GM12865 (cell line): Measurements from ENCODE around the gene AGXT.

Experiments
- DNase-seq: peaks from one replicate; pipeline ENCODE4 v3.0.0; 2010; ENCODE audit warnings: low read depth
- H3K4me3 ChIP-seq: 2 replicates; pipeline ENCODE4 v1.5.1; 2011; ENCODE audit warnings: mild to moderate bottlenecking, low read depth, low read length, control low read depth
- TF ChIP-seq, protein P1 (sequence below): IDR thresholded peaks from 2 replicates; pipeline ENCODE4 v1.5.1; 2011; ENCODE audit warnings: low read length, control low read depth, low read depth, inconsistent platforms; ENCODE audit not compliant: insufficient read depth; ENCODE audit errors: missing control alignments

The AGXT gene

DNA sequence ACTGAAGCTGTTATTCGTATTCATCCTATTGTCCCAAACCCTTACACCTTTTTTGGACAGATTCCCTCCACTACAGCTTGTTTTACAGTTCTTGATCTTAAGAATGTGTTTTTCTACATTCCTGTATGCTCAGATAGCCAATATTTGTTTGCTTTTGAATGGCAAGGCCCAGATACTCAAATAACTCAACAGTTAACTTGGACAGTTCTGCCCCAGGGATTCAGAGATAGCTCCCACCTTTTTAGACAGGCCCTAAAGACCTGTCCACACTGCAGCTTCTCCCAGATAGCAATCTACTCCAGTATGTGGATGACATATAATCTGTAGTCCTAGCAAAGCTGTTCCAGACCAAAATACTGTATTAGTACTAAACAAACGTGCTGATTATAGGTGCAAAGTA lies 7.1 kb upstream of the AGXT start:
- TF ChIP-seq, protein P1, sequence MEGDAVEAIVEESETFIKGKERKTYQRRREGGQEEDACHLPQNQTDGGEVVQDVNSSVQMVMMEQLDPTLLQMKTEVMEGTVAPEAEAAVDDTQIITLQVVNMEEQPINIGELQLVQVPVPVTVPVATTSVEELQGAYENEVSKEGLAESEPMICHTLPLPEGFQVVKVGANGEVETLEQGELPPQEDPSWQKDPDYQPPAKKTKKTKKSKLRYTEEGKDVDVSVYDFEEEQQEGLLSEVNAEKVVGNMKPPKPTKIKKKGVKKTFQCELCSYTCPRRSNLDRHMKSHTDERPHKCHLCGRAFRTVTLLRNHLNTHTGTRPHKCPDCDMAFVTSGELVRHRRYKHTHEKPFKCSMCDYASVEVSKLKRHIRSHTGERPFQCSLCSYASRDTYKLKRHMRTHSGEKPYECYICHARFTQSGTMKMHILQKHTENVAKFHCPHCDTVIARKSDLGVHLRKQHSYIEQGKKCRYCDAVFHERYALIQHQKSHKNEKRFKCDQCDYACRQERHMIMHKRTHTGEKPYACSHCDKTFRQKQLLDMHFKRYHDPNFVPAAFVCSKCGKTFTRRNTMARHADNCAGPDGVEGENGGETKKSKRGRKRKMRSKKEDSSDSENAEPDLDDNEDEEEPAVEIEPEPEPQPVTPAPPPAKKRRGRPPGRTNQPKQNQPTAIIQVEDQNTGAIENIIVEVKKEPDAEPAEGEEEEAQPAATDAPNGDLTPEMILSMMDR = no peak
- no peak overlapping the region for H3K4me3 ChIP-seq
- no peak for DNase-seq

DNA sequence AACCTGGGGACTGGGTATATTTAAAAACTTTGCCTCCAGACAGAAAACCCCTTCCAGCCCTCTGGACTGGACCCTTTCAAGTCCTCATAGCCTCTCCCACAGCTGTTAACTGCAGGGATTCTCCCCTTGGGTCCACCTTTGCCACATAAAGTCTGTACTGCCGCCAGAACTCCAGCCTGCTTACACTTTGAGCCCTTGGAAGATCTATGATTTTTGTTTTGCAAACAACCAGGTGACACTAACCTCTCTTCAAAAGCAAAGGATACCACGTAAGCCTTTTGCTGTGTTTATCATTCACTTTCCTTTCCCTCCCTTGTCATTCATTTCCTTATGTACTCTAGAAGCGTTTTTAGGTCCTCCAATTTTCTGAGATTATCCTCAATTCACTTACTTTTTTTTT lies 4.1 kb upstream of the AGXT start:
- TF ChIP-seq, protein P1 = no peak
- H3K4me3 ChIP-seq = no peak overlapping the region
- no peak for DNase-seq

DNA sequence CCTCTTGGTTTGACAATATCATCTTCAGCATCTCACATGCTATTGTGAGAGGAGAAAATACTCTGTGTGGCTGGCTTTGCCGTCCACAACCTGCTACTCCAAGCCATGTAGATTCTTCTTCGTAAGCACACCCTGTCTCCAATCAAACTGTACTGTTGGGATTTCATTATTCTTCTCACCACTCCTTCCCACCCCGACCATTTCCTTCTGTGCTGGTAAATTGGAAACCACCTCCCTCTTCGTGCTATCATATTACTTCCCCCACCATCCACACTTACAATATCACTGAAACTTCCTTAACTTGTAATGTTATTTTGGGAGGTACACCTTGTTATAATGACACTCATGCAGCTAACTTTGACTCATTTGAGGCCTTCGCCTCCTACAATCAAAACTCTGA lies 3.2 kb upstream of the AGXT start:
- TF ChIP-seq, protein P1 = no peak
- no peak for DNase-seq
- no peak overlapping the region for H3K4me3 ChIP-seq

DNA sequence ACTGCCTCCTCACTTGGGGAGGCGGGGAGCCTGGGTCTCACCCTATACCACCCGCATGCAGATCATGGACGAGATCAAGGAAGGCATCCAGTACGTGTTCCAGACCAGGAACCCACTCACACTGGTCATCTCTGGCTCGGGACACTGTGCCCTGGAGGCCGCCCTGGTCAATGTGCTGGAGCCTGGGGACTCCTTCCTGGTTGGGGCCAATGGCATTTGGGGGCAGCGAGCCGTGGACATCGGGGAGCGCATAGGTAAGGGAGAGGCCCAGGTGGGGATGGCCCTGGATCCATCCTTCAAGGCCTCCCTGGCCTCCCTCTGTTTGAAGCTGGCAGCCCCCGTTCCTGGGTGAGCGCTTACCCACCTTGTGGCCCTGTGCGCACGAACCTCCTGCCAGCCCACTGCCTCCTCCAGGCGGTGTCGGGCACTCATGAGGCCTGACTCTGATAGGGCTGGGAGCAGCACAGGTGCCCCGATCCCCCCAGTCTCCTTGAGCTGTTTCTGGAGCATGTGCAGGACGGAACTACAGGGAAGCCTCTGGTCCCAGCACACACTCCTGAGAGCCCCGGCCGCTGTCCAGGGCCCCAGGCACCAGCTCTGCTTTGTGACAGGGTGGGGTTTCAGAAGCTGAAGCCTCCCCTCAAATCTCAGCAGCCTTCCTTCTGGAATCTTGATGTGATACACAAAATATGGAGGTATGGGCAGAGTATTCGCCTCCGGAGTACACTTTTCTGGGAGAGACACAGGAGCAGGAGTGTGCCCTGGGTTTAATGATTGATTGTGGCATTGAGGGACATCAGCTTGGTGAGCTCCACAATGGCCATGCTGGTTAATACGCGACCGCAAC lies 708 bp downstream of the AGXT start:
- H3K4me3 ChIP-seq = no peak overlapping the region
- DNase-seq = no peak
- TF ChIP-seq, protein P1 = no peak

DNA sequence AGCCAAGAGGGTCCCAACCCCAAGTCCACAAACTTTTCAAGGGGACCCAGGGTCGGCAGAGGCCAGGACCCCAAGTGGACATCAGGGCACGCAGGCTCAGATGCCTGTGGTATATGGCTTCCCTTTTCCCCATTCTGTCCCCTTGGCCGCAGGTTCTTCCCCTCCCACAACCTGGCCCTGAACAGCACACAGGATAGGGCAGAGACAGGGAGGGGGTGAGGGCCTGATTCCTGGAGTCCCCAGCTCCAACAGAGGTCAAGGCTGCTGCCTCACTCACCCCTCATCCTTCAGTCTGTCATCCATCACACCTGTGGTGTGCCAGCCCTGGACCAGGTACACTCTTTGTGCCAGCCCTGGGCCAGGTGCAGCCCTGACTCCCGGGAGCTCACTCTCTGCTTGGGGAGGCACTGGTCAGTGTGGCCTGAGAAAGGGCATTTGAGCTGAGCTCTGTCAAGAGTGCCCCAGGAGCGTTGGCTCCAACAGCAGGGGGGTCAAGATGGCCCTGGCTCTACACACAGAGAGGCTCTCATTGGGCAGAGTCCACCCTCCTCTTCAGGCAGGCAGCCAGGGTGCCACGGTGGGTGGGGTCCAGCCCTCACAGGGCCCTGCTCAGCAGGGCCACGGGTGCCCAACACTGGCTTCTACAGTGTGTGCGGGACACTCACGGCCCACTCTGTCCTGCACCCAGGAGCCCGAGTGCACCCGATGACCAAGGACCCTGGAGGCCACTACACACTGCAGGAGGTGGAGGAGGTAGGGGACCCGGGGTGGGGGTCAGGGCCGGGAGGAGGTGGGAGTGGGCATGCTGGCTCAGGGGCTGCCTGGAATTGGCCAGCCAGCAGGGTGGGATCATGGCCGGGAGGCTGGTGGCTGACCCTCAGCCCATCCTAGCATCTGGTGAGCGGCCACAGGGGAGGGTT lies 1.6 kb downstream of the AGXT start:
- TF ChIP-seq, protein P1 = no peak
- no peak for DNase-seq
- H3K4me3 ChIP-seq = no peak overlapping the region

DNA sequence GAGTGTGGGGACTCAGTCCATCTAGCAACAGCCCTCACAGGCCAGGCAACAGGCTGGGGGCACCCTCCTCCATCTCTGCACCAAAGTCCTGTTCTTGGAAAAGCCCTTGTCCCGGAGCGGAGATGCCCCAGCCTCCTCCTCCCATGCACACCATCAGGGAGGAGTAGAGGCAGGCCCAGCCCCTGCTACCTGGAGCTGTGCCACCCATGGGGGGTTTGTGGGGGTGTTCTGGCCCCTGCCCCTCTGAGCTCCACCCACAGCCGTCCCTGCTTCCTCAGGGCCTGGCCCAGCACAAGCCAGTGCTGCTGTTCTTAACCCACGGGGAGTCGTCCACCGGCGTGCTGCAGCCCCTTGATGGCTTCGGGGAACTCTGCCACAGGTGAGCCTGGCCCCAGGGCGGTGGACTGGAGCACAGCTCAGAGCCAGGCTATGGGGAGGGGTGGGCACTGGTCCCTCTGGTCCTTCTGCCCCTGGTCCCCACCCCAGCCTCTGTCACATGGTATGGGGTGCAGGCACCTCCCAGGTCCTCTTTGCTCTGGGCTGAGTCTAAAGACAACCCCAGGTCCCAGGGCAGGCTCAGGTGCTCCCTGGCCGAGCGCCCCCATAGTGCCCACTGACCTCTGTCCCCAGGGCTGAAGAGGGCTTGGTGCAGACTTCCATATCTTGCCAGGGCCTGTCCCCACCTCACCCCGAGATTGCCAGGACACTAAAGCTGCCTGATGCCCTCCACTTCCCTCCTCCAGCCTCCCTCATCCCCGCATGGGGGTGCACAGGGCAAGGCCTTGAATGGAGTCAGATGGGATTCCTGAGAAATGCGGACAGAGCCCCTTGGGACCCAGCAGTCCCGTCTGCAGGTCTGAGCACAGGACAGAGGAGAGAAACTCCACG lies 2.7 kb downstream of the AGXT start:
- no peak for DNase-seq
- no peak overlapping the region for H3K4me3 ChIP-seq
- TF ChIP-seq, protein P1 = no peak
